Measurements from ENCODE around the gene CRYBA1.

- TF ChIP-seq GATA2 (IDR thresholded peaks at IDR 0.05; ENCODE audit: low read depth, low read length) (no peak), GATA3 (IDR thresholded peaks at IDR 0.05; ENCODE audit: low read depth, low read length) (no peak)
These were observed 32.9 kb downstream of the CRYBA1 start for GRCh38 chr17:29279397-29280070.
